PFSK-1 (cell line): ENCODE results near the gene HOXA9.

ENCODE experiments used
- FOXP2 ChIP-seq: optimal IDR thresholded peaks from 2 replicates; pipeline ENCODE3; 2011; ENCODE audit warnings: borderline replicate concordance, control low read depth, inconsistent platforms; ENCODE audit not compliant: insufficient read depth; ENCODE audit errors: extremely low read length, extremely low read depth
- POLR2AphosphoS5 ChIP-seq: IDR thresholded peaks from 2 replicates; pipeline ENCODE4 v1.6.1; 2012; ENCODE audit warnings: low read depth, mild to moderate bottlenecking, control low read depth, low read length, moderate library complexity
- TAF1 ChIP-seq: IDR thresholded peaks from 2 replicates; pipeline ENCODE4 v1.6.1; 2012; ENCODE audit warnings: low read length, control low read depth, borderline replicate concordance; ENCODE audit not compliant: insufficient read depth
- TF ChIP-seq, protein P1 (sequence below), 2 experiments: IDR thresholded peaks; 2 replicates each; pipeline versions ENCODE4 v1.6.1 to v1.8.0; 2011 to 2012; ENCODE audit warnings: low read depth in 2 of 2, low read length in 2 of 2, control low read depth in 1 of 2, inconsistent platforms in 1 of 2, mild to moderate bottlenecking in 1 of 2, moderate library complexity in 1 of 2; ENCODE audit not compliant: insufficient read depth in 1 of 2

DNA sequence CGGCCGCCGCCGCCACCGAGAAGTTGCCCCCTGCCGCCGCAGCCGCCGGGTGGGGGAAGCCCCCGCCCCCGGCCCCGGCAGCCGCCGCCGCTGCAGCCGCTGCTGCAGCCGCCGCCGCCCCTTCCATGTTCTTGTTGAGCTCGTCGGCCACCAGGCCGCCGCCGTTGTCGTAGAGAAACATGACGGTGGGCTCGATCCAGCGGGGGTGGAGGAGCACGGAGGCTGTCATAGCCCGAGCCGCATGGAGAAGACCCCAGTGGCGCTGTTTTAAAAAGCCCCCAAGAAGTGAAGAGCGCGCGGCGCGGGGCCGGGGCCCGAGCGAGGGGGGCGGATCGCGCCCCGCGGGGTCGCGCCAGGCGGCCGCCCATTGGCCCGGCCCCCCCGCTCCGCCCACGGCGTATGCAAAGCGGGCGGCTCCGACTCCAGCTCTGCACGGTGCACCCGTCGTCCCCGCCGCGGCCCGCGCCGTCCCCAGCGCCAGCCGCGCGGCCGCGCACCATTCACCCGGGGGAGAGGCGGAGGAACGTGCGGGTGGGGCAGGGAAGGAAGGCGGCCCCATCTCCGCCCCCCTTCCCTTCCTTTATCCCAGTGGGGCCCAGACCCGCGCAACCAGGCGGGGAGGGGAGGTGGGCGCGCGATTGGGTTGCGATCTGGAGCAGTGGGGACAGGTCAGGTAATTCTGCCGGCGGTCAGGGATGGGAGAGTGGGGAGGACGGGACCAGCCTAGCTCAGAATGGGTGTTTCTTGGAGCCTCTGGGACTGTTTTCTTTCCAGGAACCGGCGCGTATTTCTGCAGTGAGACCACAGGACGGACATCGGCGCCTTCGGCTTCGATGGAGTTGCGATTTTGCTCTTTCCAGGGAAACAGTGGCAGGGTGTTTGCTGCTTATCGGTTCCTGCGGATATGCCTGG lies 34.8 kb upstream of the HOXA9 start, which contains the start of gene HOXA13:
- TF ChIP-seq, protein P1, sequence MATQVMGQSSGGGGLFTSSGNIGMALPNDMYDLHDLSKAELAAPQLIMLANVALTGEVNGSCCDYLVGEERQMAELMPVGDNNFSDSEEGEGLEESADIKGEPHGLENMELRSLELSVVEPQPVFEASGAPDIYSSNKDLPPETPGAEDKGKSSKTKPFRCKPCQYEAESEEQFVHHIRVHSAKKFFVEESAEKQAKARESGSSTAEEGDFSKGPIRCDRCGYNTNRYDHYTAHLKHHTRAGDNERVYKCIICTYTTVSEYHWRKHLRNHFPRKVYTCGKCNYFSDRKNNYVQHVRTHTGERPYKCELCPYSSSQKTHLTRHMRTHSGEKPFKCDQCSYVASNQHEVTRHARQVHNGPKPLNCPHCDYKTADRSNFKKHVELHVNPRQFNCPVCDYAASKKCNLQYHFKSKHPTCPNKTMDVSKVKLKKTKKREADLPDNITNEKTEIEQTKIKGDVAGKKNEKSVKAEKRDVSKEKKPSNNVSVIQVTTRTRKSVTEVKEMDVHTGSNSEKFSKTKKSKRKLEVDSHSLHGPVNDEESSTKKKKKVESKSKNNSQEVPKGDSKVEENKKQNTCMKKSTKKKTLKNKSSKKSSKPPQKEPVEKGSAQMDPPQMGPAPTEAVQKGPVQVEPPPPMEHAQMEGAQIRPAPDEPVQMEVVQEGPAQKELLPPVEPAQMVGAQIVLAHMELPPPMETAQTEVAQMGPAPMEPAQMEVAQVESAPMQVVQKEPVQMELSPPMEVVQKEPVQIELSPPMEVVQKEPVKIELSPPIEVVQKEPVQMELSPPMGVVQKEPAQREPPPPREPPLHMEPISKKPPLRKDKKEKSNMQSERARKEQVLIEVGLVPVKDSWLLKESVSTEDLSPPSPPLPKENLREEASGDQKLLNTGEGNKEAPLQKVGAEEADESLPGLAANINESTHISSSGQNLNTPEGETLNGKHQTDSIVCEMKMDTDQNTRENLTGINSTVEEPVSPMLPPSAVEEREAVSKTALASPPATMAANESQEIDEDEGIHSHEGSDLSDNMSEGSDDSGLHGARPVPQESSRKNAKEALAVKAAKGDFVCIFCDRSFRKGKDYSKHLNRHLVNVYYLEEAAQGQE (IDR thresholded peaks at IDR 0.05; ENCODE audit: insufficient read depth in 1 of 2, low read depth in 2 of 2, low read length in 2 of 2), result no peak
- TF ChIP-seq POLR2AphosphoS5 (no peak), TAF1 (no peak), FOXP2 (no peak)
